ENCODE data around the gene DMXL1. TPM values are rescaled to one million over a fixed set of nuclear protein-coding genes. Genes with fewer than 3 reads are reported as not detected.
"Not testable (repeated sequence)": the region's sequence is repeated elsewhere in the genome, so short reads cannot be mapped to it uniquely, and the experiment has no call there.

The DMXL1 gene
- polyA plus RNA-seq, 3 donors, result 8.2 to 10.7 (median 8.9) TPM

- no peak overlapping the region for H3K27ac ChIP-seq (ENCODE audit: low read depth, low read length)
- WGBS, 3 donors, result 83 to 89% (median 86%) methylated on average over 3 of the region's 3 CpGs
Observed at GRCh38 chr5:119177226-119177625, 106.3 kb downstream of the DMXL1 start.

DNA sequence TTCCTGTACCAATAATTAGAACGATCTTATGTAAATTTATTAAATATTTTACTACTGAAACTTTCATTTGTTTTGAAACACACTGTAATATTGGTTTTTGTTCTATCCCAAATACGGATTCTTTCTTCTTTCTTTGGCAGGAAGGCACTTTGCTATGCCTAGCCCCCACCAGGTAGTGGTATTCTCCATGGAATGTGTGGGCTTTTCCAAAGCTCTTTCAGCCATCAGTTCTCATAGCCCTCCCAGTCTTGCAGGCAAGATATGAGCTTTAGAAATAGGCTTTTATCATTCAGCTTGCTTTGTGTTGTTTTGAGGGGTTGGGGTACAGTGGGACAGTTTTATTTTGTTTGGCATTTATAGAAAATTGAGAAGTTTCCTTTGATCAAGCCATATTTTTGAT lies 107.5 kb downstream of the DMXL1 start:
- WGBS, 3 donors, result 91 to 92% (median 91%) methylated on average over 2 of the region's 2 CpGs
- no peak overlapping the region for H3K27ac ChIP-seq (ENCODE audit: low read depth, low read length)

DNA sequence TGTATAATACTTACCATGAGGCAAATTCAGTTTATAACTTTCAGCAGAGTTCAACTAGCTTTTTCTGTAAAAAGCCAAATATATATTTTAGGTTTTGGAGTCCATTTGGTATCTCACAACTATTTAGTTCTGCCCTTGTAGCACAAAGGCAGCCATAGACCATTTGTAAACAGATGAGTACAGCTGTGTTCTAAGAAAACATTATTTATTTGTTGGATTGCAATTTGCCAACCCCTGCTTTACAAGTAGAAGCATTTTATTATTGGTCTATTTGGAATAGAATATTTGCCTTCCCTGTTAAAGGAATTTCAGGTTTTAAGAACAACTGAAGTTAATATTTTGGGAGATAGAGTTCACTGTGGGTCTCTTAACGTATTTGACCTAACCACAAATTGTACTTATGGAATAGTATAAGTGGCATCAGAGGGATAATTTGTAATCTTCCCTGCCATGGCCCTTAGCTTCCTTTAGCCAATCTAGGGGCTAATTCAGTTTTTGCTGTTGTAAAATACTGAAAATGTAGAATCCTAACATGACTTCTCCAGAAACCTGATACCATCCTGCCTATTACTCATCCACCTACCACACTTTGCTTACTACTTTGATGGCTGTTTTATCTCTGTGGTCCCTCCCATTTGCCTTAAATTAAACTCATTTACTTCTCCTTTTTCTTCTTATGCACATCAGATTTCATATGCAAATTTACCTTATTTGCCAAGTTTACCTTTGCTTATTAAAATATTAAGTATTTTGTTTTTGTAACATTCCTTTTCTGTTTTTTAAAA lies 109.2 kb downstream of the DMXL1 start:
- WGBS, 3 donors, result 95 to 97% (median 96%) methylated on average over 1 of the region's 1 CpG
- H3K27ac ChIP-seq (ENCODE audit: low read depth, low read length), result no peak overlapping the region

- 17 to 53% (median 49%) methylated on average over 2 of the region's 2 CpGs for WGBS, 3 donors
- H3K27ac ChIP-seq (ENCODE audit: low read depth, low read length), result not testable (repeated sequence)
Observed at GRCh38 chr5:119185512-119185911, 114.6 kb downstream of the DMXL1 start.

DNA sequence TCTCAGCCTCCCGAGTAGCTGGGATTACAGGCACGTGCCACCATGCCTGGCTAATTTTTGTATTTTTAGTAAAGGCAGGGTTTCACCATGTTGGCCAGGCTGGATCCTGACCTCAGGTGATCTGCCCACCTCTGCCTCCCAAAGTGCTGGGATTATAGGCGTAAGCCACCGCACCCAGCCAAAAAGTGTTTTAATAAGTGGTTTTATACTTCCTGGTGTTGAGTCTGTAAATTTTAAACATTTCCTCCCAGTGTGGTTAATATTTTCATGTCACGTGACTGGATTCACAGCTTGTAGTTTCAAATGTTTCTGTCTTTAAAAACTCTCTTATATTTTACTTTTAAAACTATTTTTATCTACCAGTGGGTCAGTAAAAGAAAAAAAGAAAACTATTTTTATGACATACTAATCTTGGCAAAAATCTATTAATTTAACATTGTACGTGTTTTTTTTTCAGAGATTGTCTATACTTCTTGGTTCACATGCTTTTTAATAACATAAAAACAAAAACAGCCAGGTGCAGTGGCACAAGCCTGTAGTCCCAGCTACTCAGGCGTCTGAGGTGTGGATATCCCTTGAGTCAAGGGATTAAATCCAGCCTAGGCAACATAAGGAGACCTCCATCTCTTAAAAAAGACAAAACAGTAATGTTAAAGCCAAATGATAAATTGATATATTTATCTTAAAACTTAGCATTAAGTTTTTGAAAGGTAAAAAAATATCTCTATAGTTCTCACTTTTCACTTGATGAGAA lies 117.1 kb downstream of the DMXL1 start:
- H3K27ac ChIP-seq (ENCODE audit: low read depth, low read length), result no peak overlapping the region
- 74 to 90% (median 78%) methylated on average over 7 of the region's 7 CpGs for WGBS, 3 donors

DNA sequence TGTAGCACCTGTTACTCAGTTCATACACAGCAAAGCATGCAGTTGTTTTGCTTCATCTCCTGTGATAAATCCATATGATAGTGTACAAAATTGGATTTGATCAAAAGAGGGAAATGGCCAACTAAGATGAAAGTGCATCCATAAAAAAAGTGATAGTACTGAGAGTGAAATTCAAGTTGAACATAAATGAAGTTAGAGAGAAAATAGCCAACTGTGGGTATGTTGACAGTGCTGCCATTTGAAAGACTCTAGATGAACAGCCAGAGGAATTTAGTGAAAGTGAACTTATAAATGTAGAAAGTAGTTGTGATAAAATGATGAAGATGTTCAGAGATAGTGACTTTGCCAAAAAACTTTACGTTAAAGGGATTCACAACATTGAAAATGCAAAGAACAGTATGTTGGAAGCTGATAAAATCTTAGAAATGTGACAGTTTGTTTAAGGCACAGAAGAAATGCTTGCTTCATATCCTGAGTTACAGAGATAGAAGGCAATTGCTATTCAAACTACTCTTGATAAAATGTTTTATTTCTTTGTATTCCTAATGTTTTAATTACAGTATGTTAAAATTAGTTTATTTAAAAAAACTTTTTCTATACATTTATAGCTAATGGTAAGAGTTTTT lies 119.7 kb downstream of the DMXL1 start:
- WGBS, 3 donors, result 49 to 86% (median 63%) methylated on average over 1 of the region's 1 CpG

DNA sequence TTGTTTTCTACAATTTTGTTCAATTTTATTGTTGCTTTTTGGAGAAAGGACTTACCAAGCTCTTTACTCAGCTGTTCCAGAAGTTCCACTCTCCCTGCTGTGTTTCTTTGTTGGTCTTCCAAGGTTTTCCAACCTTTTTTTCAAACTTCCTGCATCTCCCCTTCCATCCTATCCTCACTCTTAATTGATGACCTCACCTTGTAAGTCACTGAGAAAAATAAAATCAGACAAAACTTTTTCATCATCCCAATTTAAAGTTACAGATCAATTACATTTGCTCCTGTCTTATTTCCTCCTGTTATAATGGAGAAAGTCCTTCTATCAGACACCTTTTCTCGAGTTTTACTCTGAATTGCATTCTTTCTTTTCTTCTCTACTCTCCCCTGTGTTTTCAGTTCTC lies 121.1 kb downstream of the DMXL1 start:
- H3K27ac ChIP-seq (ENCODE audit: low read depth, low read length), result no peak overlapping the region
- WGBS, 3 donors, result 92 to 97% (median 95%) methylated on average over 1 of the region's 1 CpG

More for the DNA sequence above, 119.7 kb downstream of the DMXL1 start:
- no peak overlapping the region for H3K27ac ChIP-seq (ENCODE audit: low read depth, low read length)

- H3K27ac ChIP-seq (ENCODE audit: low read depth, low read length), result no peak overlapping the region
Observed at GRCh38 chr5:119200795-119201194, 129.9 kb downstream of the DMXL1 start.

GRCh38 chr5:119207105-119207504 lies 136.2 kb downstream of the DMXL1 start:
- 89 to 100% (median 92%) methylated on average over 1 of the region's 1 CpG for WGBS, 3 donors

DNA sequence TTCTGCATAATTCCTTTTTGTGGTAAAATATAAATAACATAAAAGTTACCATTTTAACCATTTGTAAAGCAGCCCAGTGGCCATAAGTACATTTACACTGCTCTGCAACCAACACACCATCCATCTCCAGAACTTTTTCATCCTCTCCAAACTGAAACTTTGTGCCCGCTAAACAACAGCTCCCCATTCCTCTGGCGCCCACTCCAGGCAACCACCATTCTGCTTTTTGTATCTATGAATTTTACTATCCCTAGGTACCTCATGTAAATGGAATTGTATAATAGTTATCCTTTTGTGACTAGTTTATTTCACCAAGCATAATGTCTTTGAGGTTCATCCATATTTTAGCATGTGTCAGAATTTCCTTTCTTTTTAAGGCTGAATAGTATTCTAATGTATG lies 141.1 kb downstream of the DMXL1 start:
- H3K27ac ChIP-seq (ENCODE audit: low read depth, low read length), result no peak overlapping the region
- WGBS, 3 donors, result 96 to 100% (median 100%) methylated on average over 2 of the region's 2 CpGs

More at GRCh38 chr5:119207105-119207504, 136.2 kb downstream of the DMXL1 start:
- H3K27ac ChIP-seq (ENCODE audit: low read depth, low read length), result no peak overlapping the region

DNA sequence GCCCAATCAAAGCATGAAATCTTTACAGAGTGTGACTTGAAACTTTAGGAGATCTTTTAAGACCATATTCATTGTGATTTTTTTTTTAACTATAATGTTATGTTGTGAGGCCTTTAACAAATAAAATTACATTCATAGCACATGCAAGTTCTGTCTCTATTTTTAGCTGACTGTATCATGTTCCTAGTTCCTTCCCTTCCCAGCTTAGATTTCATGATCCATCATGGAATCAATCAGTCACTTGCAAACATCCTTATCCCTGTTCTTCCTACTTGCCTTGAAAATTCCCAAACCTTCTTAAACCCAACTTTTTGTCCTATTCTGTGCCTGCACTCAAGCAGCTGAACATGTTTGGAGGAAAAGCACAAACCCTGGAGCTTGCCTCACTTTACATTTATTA lies 141.8 kb downstream of the DMXL1 start:
- no peak overlapping the region for H3K27ac ChIP-seq (ENCODE audit: low read depth, low read length)

DNA sequence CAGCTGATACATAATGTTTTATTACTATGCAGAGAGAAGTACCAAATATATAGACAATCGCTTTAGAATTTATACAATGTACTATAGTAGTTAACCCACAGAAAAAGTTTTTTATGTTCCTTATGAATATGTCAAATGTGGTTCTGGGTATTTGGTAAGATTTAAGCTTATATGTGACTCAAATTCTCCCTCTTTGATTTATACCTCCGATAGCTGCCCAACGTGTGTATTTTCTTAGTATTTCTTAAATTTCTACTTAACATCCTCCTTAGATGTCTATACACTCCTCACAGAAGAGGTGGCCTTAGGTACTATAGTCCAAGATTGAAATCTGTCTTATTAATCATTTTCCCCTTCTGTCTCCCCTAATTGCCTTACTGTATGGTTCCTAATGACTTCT lies 146.3 kb downstream of the DMXL1 start:
- 86 to 93% (median 92%) methylated on average over 3 of the region's 3 CpGs for WGBS, 3 donors

DNA sequence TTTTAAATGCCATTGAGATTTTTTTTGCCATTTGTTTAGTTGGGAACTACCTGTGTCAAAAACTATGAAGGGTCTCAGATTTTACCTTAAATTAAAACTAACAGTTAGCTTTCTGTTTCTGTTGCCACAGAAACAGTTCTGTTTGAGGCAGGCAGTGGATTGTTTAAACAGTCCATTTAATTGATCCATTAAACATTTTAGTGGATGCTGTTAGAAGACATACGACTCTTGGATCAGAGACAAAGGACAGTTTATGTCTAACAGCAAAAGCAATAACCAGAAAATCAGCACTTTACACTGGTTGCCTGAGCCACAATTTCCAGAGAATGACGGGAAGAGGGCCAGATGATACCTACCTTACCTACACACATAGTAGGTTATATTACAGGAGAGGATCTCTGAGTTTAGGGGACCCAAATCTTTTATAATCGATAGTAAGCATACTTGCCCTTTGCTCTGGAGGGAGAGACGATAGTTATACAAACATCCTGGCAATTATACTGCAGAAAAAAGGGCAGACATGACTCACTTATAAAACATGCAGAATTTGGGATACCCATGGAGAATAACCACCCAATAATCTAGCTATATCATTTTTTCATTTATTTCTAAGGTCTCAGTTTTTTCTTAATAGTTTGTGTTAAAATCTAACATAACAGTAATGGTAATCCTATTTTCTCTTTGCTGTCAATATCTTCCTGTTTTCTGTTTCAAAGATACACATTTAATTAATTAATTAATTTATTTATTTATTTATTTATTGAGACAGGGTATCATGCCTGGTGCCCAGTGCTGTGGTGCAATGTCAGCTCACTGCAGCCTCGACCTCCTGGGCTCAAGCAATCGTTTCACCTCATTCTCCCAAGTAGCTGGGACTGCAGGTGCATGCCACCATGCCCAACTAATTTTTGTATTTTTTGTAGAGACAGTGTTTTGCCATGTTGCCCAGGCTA lies 148.2 kb downstream of the DMXL1 start:
- no peak overlapping the region for H3K27ac ChIP-seq (ENCODE audit: low read depth, low read length)
- 72 to 87% (median 81%) methylated on average over 6 of the region's 6 CpGs for WGBS, 3 donors

More for the DNA sequence above, 146.3 kb downstream of the DMXL1 start:
- no peak overlapping the region for H3K27ac ChIP-seq (ENCODE audit: low read depth, low read length)

- WGBS, 3 donors, result 85 to 99% (median 88%) methylated on average over 1 of the region's 1 CpG
- H3K27ac ChIP-seq (ENCODE audit: low read depth, low read length), result no peak overlapping the region
Observed at GRCh38 chr5:119220576-119221197, 149.8 kb downstream of the DMXL1 start.

- no peak overlapping the region for H3K27ac ChIP-seq (ENCODE audit: low read depth, low read length)
Observed at GRCh38 chr5:119221330-119221729, 150.4 kb downstream of the DMXL1 start.

DNA sequence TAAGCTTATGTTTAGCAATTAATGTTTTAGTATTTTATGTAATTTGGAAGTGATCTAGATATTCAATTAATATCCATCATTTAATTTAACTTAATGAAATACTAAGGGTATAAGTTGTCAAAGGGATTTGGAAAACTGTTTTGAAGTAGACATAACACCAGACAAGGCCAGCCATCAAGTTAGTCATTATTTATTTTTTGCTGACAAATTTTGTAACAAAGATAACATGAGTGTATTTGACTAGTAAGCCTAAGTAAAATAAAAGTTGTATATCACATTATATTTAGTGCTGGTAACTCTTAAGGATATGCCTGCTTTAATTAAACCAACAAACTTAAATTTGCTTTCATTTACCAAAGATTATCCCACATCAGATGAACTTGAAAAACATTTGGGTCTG lies 159.1 kb downstream of the DMXL1 start:
- no peak overlapping the region for H3K27ac ChIP-seq (ENCODE audit: low read depth, low read length)

DNA sequence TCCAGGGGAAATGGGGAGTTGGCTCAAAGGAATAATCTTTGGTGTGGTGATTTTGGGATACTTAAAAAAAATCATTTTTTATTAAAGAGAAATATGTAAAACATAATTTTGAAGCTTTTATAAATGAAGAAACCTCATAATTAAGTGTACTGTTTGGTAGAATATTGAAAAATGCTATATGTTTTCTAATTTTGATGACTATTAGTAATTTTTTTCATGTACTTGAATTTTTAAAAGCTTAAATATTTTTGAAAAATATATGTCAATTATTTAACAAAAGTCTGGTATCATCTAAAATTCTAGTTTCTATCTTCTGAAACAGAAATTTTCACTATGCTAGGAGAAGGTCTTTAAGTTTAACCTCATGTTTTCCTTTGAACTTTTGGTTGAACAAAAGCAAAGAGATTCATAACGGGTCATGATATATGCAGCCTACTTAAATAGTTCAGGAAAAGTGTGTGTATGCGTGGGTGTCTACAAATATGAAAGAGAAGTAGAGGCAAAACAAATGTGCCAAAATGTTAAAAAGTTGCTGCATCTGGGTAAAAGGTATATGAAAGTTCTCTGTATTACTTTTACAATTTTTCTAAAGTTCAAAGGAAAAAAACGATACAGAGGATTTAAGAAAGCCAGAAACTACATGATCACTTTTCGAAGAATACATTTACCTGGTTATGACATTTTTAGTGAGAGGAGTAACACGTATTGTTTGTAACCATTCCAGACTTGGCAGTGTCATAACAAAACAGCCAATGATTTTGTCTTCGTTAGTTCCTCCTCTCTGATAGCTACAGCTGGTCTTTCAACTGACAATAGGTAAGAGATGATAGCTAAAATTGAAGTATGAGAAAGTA lies 167.6 kb downstream of the DMXL1 start:
- 90 to 91% (median 91%) methylated on average over 6 of the region's 6 CpGs for WGBS, 3 donors
- H3K27ac ChIP-seq (ENCODE audit: low read depth, low read length), result no peak overlapping the region

DNA sequence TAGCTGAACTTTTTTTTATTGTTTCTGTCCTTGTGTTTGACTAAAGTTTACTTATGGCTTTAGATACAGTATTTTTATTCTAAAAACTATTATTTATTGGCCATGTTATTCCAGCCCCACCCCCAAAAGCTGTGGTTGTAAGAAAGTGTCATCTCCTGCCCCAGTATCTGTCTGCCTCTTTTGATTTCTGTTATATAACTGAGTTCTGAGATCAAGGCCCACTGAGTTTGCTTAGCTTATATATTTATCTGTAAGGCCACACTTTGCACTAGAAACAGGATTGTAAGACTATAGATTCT lies 168.2 kb downstream of the DMXL1 start:
- H3K27ac ChIP-seq (ENCODE audit: low read depth, low read length), result no peak overlapping the region

Data from adipose tissue (tissue), 3 donors.